NCI-H748 (cell line): ENCODE measurements around the gene ZNF592.

Source experiments
- DNase-seq: peaks from one replicate; lab custom pipeline; 2025; ENCODE audit not compliant: unreplicated experiment; lab: John Stamatoyannopoulos, UW

Gene ZNF592

DNA sequence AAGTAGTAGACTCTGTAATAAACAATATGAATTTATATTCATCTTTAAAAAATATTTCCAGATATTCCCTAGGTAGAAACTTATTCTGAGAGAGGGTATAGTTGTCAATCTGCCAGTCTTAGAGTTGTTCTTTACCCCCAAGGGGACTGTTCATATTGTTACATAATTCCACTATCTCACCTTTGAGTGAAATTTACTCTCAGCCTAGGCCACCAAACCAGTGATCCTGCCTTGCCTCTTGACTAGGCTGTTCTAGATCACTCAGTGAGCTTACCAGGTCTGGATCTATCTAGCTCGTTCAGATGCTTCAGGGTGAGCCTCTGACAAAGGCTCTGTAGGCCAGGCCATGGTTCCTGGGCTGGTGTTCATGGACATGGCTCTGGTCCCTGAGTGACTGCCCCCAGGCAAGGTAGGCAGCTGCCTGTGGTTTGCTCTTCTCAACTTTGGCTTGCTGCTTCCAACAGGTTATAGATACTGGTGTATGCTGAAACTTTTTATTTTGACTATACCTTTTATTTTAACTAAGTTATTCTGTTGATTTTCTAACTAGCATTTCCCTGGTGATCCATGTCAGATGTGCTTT is 27.6 kb downstream of the ZNF592 start:
- DNase-seq = no peak

- no peak for DNase-seq
These were observed 29.8 kb downstream of the ZNF592 start for GRCh38 chr15:84778194-84778593.

GRCh38 chr15:84780492-84780891 is 32.1 kb downstream of the ZNF592 start:
- no peak for DNase-seq

GRCh38 chr15:84781495-84781894 is 33.1 kb downstream of the ZNF592 start:
- no peak for DNase-seq

- DNase-seq = no peak
These were observed 34.0 kb downstream of the ZNF592 start for GRCh38 chr15:84782346-84782745.

DNA sequence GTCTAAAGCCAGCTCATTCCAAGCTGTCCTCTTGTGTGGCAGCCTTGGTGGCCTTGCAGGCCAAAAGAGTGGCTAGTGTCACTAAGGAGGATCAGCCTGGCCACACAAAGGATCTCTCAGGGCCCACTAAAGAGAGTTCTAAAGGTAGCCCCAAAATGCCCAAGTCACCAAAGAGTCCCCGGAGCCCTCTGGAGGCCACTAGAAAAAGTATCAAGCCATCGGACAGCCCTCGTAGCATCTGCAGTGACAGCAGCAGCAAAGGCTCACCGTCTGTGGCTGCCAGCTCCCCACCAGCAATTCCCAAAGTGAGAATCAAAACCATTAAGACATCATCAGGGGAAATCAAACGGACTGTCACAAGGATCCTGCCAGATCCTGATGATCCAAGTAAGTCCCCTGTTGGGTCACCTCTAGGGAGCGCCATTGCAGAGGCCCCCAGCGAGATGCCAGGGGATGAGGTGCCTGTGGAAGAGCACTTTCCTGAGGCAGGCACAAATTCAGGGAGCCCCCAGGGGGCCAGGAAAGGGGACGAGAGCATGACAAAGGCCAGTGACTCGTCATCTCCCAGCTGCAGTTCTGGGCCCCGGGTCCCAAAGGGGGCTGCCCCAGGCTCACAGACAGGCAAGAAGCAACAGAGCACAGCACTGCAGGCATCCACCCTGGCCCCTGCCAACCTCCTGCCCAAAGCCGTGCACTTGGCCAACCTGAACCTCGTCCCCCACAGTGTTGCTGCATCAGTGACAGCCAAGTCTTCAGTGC is 35.3 kb downstream of the ZNF592 start:
- no peak for DNase-seq

DNA sequence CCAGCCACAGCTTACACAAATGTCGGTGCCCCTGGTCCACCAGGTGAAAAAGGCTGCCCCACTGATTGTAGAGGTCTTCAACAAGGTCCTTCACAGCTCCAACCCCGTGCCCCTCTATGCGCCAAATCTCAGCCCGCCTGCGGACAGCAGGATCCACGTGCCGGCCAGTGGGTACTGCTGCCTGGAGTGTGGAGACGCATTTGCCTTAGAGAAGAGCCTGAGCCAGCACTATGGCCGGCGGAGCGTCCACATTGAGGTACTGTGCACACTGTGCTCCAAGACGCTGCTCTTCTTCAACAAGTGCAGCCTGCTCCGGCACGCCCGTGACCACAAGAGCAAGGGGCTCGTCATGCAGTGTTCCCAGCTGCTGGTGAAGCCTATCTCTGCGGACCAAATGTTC is 35.9 kb downstream of the ZNF592 start:
- no peak for DNase-seq

DNA sequence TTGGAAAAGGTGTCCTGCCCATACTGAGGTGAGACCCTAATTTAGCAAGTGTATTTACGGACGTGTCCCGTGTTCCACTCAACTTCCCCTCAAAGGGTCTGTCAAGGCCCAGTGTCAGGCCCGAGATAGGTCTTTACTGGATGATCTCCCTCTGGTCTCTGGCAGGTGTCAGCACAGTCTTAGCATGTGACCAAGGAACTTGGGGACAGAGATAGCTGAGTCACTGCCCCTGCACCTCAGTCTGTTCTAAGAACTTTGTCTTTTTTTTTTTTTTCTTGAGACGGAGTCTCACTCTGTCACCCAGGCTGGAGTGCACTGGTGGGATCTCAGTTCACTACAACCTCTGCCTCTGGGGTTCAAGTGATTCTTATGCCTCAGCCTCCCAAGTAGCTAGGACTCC is 36.7 kb downstream of the ZNF592 start:
- no peak for DNase-seq

- no peak for DNase-seq
These were observed 40.1 kb downstream of the ZNF592 start for GRCh38 chr15:84788500-84788899.

DNA sequence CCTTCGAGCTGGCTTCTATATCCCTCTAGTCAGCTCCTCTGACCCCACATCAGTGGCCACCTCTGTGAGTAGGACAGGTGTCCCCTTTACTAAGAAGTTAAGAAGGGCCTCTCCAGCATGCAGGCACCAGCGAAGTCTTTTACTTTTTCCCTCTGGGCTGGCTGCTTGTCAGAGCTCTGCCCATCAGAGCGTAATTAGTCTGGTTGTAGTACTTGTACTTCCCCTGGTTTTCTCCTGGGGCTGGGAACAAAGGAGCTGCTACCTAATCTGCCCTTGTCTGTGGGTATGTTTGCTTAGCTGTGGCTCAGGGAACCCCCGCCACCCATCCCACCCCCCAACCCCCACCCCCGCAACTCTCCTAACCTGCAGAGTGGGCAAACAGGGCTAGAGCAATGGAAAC is 41.4 kb downstream of the ZNF592 start:
- DNase-seq = no peak

DNA sequence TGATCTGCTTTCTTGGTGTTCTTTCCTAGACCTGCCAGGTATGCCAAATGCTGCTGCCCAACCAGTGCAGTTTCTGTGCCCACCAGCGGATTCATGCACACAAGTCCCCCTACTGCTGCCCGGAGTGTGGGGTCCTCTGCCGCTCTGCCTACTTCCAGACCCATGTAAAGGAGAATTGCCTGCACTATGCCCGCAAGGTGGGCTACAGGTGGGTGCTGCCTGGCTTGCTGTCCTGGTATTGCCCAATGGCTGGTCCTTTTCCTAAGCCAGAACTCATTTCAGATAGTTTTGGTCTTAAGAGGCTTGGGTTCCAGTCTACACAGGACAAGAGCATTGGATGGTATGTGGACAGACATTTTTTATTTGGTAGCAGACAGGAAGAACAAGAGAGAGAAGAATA is 42.3 kb downstream of the ZNF592 start:
- DNase-seq = no peak

DNA sequence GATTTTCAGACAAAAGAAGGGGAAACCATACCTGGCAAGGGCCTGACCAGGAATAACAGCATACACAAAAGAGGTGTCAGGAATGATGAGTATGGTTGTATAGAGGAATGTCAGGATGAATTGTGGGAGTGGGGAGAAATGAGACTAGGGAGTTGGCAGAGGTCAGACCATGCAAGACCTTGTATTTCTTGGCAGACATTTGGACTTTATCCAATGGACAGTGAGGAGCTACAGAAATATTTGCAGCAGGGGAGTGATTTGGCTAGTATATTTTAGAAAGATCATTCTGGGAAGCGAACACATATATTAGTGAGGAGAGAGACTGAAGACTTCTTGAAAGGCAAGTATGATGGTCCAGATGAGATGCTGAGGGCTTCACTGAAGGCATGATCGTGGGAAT is 43.4 kb downstream of the ZNF592 start:
- DNase-seq = no peak

DNA sequence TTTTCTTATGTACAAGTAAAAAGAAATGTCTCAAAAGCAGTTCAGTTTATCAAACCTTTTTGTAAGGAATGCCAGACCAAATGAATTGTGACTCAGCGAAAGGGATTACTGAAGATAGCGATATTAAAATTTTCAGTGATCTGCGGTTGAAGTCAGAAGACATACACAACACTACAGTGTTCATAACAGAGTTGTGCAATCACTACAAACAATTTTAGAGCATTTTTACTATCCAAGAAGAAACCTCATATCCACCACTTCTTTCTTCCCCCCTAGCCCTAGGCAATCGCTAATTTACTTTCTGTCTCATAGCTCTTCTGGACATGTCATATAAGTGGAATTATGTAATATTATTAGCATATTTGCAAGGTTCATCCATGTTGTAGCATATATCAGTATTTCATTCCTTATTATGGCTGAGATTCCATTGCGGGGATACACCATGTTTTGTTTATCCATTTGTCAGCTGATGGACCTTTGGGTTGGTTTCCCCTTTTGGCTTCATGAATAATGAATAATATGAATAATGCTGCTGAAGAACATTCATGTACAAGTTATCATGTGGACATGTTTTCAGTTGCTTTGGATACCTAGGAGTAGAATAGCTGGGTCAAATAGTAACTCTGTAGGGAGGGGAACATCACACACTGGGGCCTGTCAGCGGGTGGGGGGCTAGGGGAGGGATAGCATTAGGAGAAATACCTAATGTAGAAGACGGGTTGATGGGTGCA is 45.2 kb downstream of the ZNF592 start:
- DNase-seq = no peak

GRCh38 chr15:84794162-84794547 is 45.8 kb downstream of the ZNF592 start:
- no peak for DNase-seq

DNA sequence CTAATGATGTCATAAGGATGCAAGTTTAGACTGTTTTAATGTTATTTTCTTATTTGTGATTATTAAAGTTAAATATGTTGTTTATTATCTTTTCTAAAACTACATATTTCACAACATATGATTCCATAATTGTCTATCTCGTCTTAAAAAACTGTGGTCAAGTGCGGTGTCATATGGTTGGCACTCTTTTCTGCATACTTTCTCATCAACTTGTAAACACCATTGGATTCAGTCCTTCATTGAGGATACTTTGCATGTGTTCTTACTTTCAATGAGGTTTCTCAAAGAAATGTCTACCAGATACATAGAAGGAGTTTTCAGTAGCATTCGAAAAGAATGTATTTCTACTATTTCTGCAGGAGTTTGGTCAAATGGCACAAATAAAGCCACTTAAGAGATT is 46.8 kb downstream of the ZNF592 start:
- DNase-seq = no peak

DNA sequence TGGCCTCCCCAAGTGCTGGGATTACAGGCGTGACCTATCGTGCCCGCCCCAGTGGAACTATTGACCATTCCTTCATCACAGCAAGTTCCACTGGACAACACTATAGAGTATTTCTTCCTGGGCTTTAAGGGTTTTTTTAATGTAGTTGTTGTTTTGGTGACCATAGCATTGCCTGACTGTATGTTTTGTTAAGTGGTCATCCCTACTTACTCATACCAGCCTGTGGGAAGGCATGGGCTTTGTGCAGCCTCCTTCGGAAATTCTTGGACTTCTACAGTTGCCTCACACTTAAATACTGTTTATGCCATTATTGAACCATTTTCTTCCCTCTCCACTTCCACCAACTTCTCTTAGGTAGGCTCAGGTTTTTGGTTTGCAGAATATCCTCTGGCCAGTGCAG is 48.8 kb downstream of the ZNF592 start:
- DNase-seq = no peak

- DNase-seq = no peak
These were observed 49.4 kb downstream of the ZNF592 start for GRCh38 chr15:84797801-84798200.

DNA sequence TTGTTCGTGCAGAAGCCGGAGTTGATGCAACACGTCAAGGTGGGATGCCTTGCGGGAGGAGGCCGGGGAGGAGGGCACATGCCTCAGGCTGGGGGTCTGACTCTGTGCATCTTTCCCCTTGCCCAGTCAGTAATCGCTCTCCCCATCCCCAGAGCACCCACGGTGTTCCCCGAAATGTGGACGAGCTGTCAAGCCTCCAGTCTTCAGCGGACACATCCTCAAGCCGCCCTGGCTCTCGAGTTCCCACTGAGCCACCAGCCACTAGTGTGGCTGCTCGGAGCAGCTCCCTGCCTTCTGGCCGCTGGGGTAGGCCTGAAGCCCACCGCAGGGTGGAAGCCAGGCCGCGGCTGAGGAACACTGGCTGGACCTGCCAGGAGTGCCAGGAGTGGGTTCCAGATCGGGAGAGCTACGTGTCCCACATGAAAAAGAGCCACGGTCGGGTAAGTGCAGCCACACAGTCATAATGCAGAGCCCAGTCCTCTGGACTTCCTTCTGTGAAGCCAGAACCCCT is 50.1 kb downstream of the ZNF592 start:
- DNase-seq = no peak

- DNase-seq = no peak
These were observed 51.3 kb downstream of the ZNF592 start for GRCh38 chr15:84799511-84800187.

DNA sequence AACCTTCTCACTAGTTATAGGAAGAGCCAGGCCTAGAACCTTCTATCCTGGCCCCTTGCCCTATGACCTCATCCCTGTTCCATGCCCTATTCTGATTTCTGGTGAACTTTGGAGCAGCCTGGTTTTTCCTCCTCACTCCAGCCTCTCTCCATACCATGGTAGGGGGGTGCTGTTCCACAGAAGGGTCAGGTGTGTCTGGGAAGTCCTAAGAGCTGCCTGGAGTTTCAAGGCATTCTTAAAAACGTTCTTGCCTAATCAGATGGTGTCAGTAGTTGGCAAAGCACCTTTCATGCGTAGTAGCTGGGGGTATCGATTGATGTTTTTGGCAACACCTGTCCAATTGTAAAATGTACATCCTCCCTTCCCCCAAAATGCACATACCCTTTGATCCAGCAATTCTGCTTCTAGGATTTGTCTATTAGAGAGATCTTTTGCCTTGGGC is 52.0 kb downstream of the ZNF592 start:
- no peak for DNase-seq
